Ramos (cell line): ENCODE results near the gene ACTL7B.

Experiments used
- in situ Hi-C: fragments of 300-500 bp; cut with MboI; formaldehyde crosslinking; loops from one replicate; pipeline ENCODE4 v1.14.3; 2022; ENCODE audit warnings: low sequenced_read_pairs; ENCODE audit not compliant: unreplicated experiment

ACTL7B gene

DNA sequence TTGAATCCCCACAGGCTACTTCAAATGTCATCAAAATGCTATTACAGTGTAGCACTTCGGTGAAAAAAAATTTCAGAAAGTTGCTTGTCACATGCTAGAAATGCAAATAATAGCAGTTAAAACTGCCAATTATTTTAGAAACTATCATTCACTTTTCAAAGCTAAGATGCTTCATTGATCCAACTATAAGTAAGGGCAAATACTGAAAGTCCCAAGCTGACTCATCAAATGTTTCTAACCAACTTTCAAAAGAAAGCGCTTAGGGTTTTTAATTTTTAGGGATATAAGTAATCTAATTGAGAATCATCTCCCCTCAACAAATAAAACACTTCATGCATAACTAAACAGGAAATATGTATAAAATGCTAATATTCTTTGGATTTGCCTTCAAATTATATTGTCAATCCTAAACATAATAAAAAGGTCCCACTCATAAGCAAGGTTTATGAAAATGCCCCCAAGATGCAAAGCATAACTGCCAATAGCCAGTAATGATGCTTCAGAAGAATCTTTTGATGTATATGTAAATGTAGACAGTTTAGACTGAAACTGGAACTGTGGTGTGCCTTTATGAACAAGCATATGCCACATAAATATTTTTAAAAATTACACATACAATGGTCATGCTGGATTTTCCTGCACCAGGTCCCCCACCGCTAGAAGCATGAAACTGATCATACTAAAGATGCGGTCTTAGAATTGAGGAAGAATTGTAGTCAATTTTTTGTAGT is 18.4 kb upstream of the ACTL7B start:
- in situ Hi-C loops, result no loop called here

- in situ Hi-C loops, result no loop called here
These were observed 13.4 kb upstream of the ACTL7B start for GRCh38 chr9:108869092-108869725.

- in situ Hi-C loops, result no loop called here
These were observed 12.0 kb upstream of the ACTL7B start for GRCh38 chr9:108867829-108868228.

- in situ Hi-C loops, result no loop called here
These were observed 11.3 kb upstream of the ACTL7B start for GRCh38 chr9:108867116-108867515.

DNA sequence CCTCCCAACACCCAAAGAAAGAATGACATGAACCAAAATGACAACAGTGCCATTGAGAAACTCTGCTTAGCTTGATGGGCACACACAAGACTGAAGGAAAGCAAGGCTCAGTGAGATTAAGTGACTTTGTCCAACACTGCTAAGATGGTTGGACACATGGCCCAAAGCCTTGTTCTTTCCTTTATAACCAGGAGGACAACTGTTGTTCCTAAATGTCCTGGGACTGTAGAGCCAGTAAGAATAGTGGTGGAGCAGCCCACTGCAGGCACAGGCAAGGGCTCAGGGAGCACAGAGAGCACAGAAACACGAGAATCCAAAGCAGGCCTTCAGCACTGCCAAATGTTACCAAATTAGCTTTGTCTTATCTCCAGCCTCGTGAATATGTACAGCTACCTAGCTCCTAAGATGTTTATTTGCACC is 10.2 kb upstream of the ACTL7B start:
- in situ Hi-C loops, result no loop called here

DNA sequence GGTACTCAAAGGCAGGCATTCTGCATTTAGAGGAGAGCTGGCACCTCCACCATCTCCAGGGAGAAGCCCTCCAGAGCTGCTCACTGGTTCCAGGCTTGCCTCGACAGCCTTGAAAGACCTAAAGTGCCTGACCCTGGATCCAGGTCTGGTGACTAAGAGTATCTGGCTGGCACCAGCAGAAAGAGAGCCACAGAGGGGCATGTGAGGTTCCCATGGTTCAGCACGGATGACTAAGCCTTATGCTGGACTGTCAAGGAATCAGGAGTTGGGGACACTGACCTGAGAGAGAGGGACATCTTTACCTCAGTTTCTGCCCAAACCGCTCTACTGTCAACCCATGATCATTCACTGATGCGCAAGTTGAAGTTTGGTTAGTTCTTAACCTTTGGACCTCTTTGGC is 9.3 kb upstream of the ACTL7B start:
- in situ Hi-C loops, result no loop called here

GRCh38 chr9:108864446-108864845 is 8.7 kb upstream of the ACTL7B start:
- in situ Hi-C loops, result no loop called here

DNA sequence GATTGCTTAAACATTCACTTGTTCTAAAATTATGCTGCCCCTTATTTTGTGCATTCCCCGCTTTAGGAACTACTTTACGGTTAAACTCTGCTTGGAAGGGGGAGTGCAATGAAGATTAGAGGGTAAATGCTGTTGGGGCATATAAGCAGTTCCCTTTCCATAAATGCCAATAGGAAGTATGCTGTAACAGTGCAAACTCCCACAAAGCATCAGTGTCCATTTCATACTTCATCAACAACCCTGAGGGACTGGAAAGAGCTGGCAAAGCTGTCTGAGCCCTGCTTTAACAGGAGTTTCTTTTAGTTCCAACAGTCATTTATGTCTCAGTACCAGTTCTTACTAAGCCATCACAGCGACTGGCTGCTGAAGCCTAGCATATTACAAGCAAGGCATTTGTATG is 8.1 kb upstream of the ACTL7B start:
- in situ Hi-C loops, result no loop called here

GRCh38 chr9:108861997-108862396 is 6.2 kb upstream of the ACTL7B start, which contains the start of gene ACTL7A:
TSS of gene ACTL7A (plus strand) at chr9:108862266. CDS start at chr9:108862323, 57 bp downstream.
- in situ Hi-C loops, result no loop called here

- in situ Hi-C loops, result no loop called here
These were observed 5.7 kb upstream of the ACTL7B start for GRCh38 chr9:108861464-108861863.

DNA sequence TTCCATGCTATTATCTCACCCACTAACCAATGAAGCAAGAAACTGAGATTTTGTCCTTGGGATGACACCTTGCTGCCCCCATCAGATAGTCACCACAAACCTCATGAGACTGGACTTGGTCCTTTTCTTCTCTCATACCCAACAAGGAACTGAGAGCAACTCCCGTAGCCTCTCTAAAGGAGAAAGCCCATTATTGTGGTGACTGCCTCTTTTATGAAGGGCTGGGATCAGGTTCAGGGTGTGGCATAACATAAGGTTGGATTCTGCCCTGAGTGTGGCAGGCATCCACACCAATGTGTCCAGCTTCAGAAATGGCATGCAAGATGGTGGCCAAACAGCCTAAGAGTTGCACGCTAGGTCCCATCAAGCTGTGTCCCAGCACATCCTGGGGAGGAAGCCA is 5.0 kb upstream of the ACTL7B start:
- in situ Hi-C loops, result no loop called here

DNA sequence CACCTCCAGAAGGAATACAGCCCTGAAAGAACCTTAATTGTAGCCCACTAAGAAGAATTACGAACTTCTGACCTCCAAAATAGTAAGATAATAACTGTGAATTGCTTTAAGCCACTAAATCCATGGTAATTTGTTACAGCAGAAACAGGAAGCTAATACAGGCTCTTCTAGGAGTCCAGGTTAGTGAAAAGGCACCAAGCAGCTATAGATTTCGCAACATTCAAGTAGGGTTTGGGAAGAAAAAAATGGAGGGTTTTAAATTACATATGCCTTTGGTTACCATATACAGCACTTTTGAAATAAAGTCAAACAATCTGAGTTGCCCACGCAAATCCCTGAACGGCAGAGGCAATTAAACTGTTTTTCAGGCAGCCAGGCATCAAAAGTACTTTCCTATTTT is 4.6 kb upstream of the ACTL7B start:
- in situ Hi-C loops, result no loop called here

DNA sequence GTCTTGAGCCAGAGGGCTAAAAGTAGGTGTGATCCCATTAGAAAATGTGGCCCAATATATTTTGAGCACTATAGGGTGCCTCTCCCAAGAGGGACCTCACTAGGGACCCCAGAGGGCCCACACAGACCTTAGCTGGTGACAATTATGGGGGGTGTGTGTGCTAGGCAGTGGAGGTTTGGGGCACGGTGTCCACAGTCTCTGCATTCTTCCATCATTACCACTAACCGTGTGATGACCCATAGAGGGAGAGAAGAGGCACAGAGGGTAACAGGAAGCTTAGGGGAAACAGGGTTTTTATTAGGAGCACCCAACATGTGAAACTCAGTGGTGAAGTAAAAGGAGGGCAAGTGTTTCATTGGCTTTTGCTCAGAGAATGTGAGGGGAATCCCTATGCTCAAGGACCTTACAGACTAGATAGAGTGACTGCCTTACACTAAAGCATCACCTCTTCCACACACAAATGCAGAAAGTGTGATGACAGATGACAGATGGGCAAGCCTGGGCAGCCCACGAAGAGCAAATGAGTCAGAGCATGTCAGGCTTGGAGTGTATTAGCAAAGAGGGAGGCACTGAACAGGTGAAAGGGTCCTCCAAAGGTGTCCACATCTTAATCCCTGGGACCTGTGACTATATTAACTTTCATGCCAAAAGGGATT is 3.8 kb upstream of the ACTL7B start:
- in situ Hi-C loops, result no loop called here

DNA sequence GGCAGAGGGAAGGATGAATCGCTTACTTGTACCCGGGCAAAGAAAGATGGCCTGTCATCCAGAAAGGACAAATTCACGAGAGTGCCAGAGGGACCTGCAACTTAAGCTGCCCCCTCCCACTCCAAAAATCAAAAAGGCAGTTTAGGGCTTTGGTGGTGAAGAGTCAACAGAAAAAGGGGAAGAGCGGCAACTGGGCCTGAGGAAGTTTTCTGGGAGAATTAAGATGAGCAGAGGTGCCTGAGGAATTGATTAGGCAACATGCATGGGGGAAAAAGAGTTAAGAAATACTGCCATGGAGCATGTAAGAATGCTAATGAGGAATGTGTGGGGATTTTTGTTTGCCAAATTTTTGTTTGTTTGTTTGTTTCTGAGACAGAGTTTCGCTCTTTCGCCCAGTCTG is 1.8 kb upstream of the ACTL7B start:
- in situ Hi-C loops, result no loop called here

GRCh38 chr9:108855529-108855886 is 278 bp downstream of the ACTL7B start:
- in situ Hi-C loops, result no loop called here

DNA sequence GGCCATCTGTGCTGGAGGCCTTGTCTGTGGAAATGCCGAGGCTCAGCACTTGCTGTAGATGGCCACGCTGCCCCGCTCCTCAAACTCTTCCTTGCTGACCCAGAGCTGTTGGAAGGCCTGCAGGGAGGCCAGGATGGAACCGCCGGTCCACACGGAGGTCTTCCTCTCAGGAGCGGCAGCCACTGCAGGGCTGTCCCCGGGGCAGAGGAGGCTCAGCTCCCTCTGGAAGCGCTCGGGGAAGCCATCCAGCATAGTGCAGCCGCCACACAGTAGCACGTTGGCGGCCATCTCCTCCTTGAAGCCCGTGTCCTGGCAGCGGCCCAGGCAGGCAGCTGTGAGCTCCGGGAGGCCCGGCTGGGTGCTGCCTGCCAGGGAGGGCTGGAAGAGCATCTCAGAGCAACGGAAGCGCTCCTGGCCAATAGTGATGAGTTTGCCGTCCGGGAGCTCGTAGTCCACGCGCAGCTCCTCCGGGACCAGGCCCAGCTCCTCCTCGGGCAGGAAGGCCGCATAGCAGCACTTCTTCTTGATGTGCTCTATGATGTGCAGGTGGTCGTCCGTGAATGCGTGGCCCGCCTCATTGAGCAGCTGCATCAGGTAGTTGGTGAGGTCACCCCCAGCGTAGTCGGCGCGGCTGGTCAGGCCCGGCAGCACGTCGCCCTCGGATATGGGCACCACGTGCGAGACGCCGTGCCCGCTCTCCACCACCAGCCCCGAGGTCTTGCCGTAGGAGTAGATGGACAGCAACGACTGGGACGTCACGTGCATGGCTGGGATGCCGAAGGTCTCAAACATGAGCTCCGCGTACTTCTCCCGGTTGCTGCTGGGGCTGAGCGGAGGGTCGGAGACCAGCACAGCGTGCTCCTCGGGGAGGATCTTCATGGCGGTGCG is 901 bp downstream of the ACTL7B start:
- in situ Hi-C loops, result no loop called here

GRCh38 chr9:108854094-108854493 is 1.7 kb downstream of the ACTL7B start:
- in situ Hi-C loops, result no loop called here

- in situ Hi-C loops, result no loop called here
These were observed 3.7 kb downstream of the ACTL7B start for GRCh38 chr9:108852079-108852478.

DNA sequence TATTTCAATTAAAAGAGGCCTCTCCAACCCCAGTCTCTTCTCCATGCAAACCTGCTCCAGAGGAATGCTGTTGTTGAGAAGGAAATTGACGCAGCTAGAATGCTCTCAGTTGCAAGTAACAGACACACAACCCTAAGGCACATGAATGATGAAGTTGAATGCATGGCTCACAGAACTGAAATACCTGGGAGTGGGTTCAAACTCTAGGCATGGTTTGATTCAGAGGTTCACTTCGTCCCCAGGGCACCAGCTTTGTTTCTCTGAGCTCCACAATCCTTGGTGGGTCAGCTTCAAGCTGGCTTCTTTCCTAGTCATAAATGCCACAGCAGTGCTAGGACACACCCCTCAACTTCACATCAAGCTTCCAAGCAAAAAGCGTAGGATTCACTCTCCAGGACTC is 4.6 kb downstream of the ACTL7B start:
- in situ Hi-C loops, result no loop called here

- in situ Hi-C loops, result no loop called here
These were observed 5.4 kb downstream of the ACTL7B start for GRCh38 chr9:108850293-108850897.
